ENCODE measurements around the gene ACTA2. TPM values are rescaled to one million over a fixed set of nuclear protein-coding genes. Genes with fewer than 3 reads are reported as not detected.

ACTA2 gene
- total and polyA plus RNA-seq, 2 donors (not counting 1 experiment from before 2014, with no cell fraction given), result 78.4 to 2,788 TPM

GRCh38 chr10:88911116-88911515, 41.5 kb downstream of the ACTA2 start:
- H3K9ac ChIP-seq (ENCODE audit: insufficient read depth, low read length), result no peak overlapping the region
- TF ChIP-seq EZH2 (IDR thresholded peaks at IDR 0.05; ENCODE audit: low read length, missing control alignments) (no peak), CTCF (conservative IDR thresholded peaks at IDR 0.05 in 1 of 2, IDR thresholded peaks at IDR 0.05 in 1 of 2; ENCODE audit: low read depth in 1 of 2, low read length in 2 of 2) (no peak)
- H2AFZ ChIP-seq (ENCODE audit: low read length), result no peak overlapping the region
- H3K79me2 ChIP-seq (ENCODE audit: control insufficient read depth, insufficient read depth, low read length), result no peaks in the 10 kb centered on the region
- H4K20me1 ChIP-seq (ENCODE audit: control insufficient read depth, extremely low read depth, insufficient read depth, low read length), result no peaks in the 10 kb centered on the region
- no peaks in the 10 kb centered on the region for H3K27me3 ChIP-seq (ENCODE audit: control insufficient read depth, insufficient read depth, low read length)
- H3K4me3 ChIP-seq (replicated peaks in 1 of 4; ENCODE audit: control extremely low read depth in 1 of 4, insufficient read depth in 1 of 4, low read depth in 3 of 4, low read length in 4 of 4), result no peak overlapping the region
- H3K4me2 ChIP-seq (ENCODE audit: extremely low read depth, insufficient read depth, low read length), result no peak overlapping the region
- DNase-seq (ENCODE audit: low read depth in 2 of 2), result no peak
- peaks cover 8% of the 10 kb centered on the region for H3K4me1 ChIP-seq (ENCODE audit: control insufficient read depth, extremely low read depth, insufficient read depth, low read length)
- H3K9me3 ChIP-seq (ENCODE audit: control insufficient read depth, insufficient read depth, low read depth, low read length), result no peaks in the 10 kb centered on the region
- H3K36me3 ChIP-seq (ENCODE audit: control insufficient read depth, insufficient read depth, low read length), result peaks cover 10% of the 10 kb centered on the region
- H3K27ac ChIP-seq (ENCODE audit: insufficient read depth, low read length), result no peak overlapping the region

- Histone ChIP-seq H4K20me1 (ENCODE audit: control insufficient read depth, extremely low read depth, insufficient read depth, low read length) (no peaks in the 10 kb centered on the region), H3K27me3 (ENCODE audit: control insufficient read depth, insufficient read depth, low read length) (no peaks in the 10 kb centered on the region), H2AFZ (ENCODE audit: low read length) (no peak overlapping the region), H3K27ac (ENCODE audit: insufficient read depth, low read length) (no peak overlapping the region), H3K36me3 (ENCODE audit: control insufficient read depth, insufficient read depth, low read length) (peaks cover 8% of the 10 kb centered on the region), H3K4me1 (ENCODE audit: control insufficient read depth, extremely low read depth, insufficient read depth, low read length) (peaks cover 12% of the 10 kb centered on the region), H3K9ac (ENCODE audit: insufficient read depth, low read length) (no peak overlapping the region), H3K9me3 (ENCODE audit: control insufficient read depth, insufficient read depth, low read depth, low read length) (no peaks in the 10 kb centered on the region), H3K79me2 (ENCODE audit: control insufficient read depth, insufficient read depth, low read length) (peaks cover 3% of the 10 kb centered on the region), H3K4me3 (replicated peaks in 1 of 4; ENCODE audit: control extremely low read depth in 1 of 4, insufficient read depth in 1 of 4, low read depth in 3 of 4, low read length in 4 of 4) (no peak overlapping the region), H3K4me2 (ENCODE audit: extremely low read depth, insufficient read depth, low read length) (no peak overlapping the region)
- no peak for DNase-seq (ENCODE audit: low read depth in 2 of 2)
- TF ChIP-seq EZH2 (IDR thresholded peaks at IDR 0.05; ENCODE audit: low read length, missing control alignments), result no peak
- no peak for TF ChIP-seq CTCF (conservative IDR thresholded peaks at IDR 0.05 in 1 of 2, IDR thresholded peaks at IDR 0.05 in 1 of 2; ENCODE audit: low read depth in 1 of 2, low read length in 2 of 2)
Observed at GRCh38 chr10:88908194-88908593, 44.4 kb downstream of the ACTA2 start.

GRCh38 chr10:88906921-88907320, 45.7 kb downstream of the ACTA2 start:
- TF ChIP-seq CTCF (conservative IDR thresholded peaks at IDR 0.05 in 1 of 2, IDR thresholded peaks at IDR 0.05 in 1 of 2; ENCODE audit: low read depth in 1 of 2, low read length in 2 of 2) (no peak), EZH2 (IDR thresholded peaks at IDR 0.05; ENCODE audit: low read length, missing control alignments) (no peak)

More at GRCh38 chr10:88906921-88907320, 45.7 kb downstream of the ACTA2 start:
- H2AFZ ChIP-seq (ENCODE audit: low read length), result no peak overlapping the region
- H3K9me3 ChIP-seq (ENCODE audit: control insufficient read depth, insufficient read depth, low read depth, low read length), result no peaks in the 10 kb centered on the region
- no peak overlapping the region for H3K4me3 ChIP-seq (replicated peaks in 1 of 4; ENCODE audit: control extremely low read depth in 1 of 4, insufficient read depth in 1 of 4, low read depth in 3 of 4, low read length in 4 of 4)
- H3K4me1 ChIP-seq (ENCODE audit: control insufficient read depth, extremely low read depth, insufficient read depth, low read length), result peaks cover 8% of the 10 kb centered on the region
- H3K79me2 ChIP-seq (ENCODE audit: control insufficient read depth, insufficient read depth, low read length), result peaks cover 8% of the 10 kb centered on the region
- H3K36me3 ChIP-seq (ENCODE audit: control insufficient read depth, insufficient read depth, low read length), result peaks cover 10% of the 10 kb centered on the region
- H3K4me2 ChIP-seq (ENCODE audit: extremely low read depth, insufficient read depth, low read length), result no peak overlapping the region
- H4K20me1 ChIP-seq (ENCODE audit: control insufficient read depth, extremely low read depth, insufficient read depth, low read length), result no peaks in the 10 kb centered on the region
- no peak for DNase-seq (ENCODE audit: low read depth in 2 of 2)
- no peak overlapping the region for H3K27ac ChIP-seq (ENCODE audit: insufficient read depth, low read length)
- no peaks in the 10 kb centered on the region for H3K27me3 ChIP-seq (ENCODE audit: control insufficient read depth, insufficient read depth, low read length)
- no peak overlapping the region for H3K9ac ChIP-seq (ENCODE audit: insufficient read depth, low read length)

All from fibroblast of lung (primary cell).